GM21526 (cell line): ENCODE results near the gene TM4SF1.
A peak's percentile ranks its signal among the peaks of the same experiment; 100 is the strongest.
"Not testable (repeated sequence)": the region's sequence is repeated elsewhere in the genome, so short reads cannot be mapped to it uniquely, and the experiment has no call there.

Experiments
- ATAC-seq: cut with Tn5 transposase; IDR thresholded peaks from one replicate; pipeline ENCODE4 v1.9.1; 2021; ENCODE audit warnings: moderate library complexity; ENCODE audit not compliant: unreplicated experiment, low FRiP score

TM4SF1 gene

GRCh38 chr3:149352556-149352955, 24.9 kb downstream of the TM4SF1 start:
- ATAC-seq = peak; percentile 94

GRCh38 chr3:149343951-149344350, 33.5 kb downstream of the TM4SF1 start:
- no peak for ATAC-seq

- ATAC-seq = no peak
These were observed 34.8 kb downstream of the TM4SF1 start for GRCh38 chr3:149342413-149343380.

GRCh38 chr3:149340310-149340933, 37.0 kb downstream of the TM4SF1 start:
- ATAC-seq = no peak

- no peak for ATAC-seq
These were observed 37.5 kb downstream of the TM4SF1 start for GRCh38 chr3:149339931-149340309.

GRCh38 chr3:149337486-149337885, 40.0 kb downstream of the TM4SF1 start:
- not testable (repeated sequence) for ATAC-seq

- no peak for ATAC-seq
These were observed 40.5 kb downstream of the TM4SF1 start for GRCh38 chr3:149336925-149337324.

GRCh38 chr3:149333176-149333859, 44.1 kb downstream of the TM4SF1 start, which contains the start of gene TM4SF18:
TM4SF18 (minus strand) TSS chr3:149333636; CDS start chr3:149333382, 254 bp downstream.
- no peak for ATAC-seq

GRCh38 chr3:149332771-149333170, 44.7 kb downstream of the TM4SF1 start:
- ATAC-seq = no peak

- ATAC-seq = no peak
These were observed 45.2 kb downstream of the TM4SF1 start for GRCh38 chr3:149332227-149332765.

GRCh38 chr3:149331396-149331795, 46.1 kb downstream of the TM4SF1 start:
- no peak for ATAC-seq

GRCh38 chr3:149330609-149331331, 46.7 kb downstream of the TM4SF1 start:
- no peak for ATAC-seq

- ATAC-seq = no peak
These were observed 50.3 kb downstream of the TM4SF1 start for GRCh38 chr3:149327156-149327555.

- ATAC-seq = no peak
These were observed 51.9 kb downstream of the TM4SF1 start for GRCh38 chr3:149325581-149325980.

GRCh38 chr3:149324332-149324731, 53.1 kb downstream of the TM4SF1 start:
- no peak for ATAC-seq

- ATAC-seq = no peak
These were observed 55.8 kb downstream of the TM4SF1 start for GRCh38 chr3:149321640-149322039.

- ATAC-seq = no peak
These were observed 56.3 kb downstream of the TM4SF1 start for GRCh38 chr3:149321136-149321535.

GRCh38 chr3:149319750-149320149, 57.7 kb downstream of the TM4SF1 start:
- ATAC-seq = no peak
